HG02943 (cell line): ENCODE results near the gene PDE1C.
A peak's percentile ranks its signal among the peaks of the same experiment; 100 is the strongest.

Experiments
- ATAC-seq: cut with Tn5 transposase; IDR thresholded peaks from one replicate; pipeline ENCODE4 v1.9.1; 2021; ENCODE audit warnings: mild to moderate bottlenecking, low read depth, moderate library complexity; ENCODE audit not compliant: unreplicated experiment

PDE1C gene

DNA sequence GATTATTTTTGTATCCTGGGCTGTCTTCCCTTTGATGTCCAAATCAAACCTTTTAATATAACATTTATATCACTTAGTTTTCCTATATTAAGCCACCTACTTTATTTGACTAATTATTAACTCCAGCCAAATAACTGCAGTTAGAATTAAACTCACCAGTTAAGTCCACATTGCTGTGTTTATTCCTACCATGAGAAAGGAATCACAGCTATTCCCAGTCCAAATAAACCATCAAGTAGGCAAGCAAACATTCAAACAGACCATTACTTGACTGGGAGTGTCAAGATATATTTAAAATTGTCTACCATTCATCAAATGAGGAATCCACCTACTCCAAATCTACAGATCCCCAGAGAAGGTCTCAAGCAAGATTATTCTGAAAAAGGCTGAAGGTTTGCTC is 22.4 kb downstream of the PDE1C start:
- no peak for ATAC-seq

- ATAC-seq = no peak
Measured at GRCh38 chr7:32047075-32047474, 23.1 kb downstream of the PDE1C start.

GRCh38 chr7:32045228-32045627 is 25.0 kb downstream of the PDE1C start:
- no peak for ATAC-seq

DNA sequence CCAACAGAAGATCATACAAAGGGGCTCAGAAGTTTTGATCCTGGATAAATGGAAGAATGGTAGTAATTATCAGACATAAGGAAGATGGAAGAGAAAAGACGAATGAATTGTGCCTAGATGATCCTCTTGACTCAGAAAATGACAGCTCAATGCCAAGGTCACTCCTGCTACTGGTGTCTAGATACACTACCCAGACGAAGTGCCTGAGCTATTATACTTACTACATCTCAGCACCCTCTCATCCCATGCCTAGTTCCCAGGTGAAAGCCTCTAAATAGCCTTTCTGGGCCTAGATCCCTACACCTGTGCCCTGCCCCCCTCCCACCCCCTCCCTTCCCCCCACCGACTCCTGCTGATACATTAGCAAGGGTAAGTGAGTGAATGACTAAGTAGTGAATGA is 25.5 kb downstream of the PDE1C start:
- no peak for ATAC-seq

DNA sequence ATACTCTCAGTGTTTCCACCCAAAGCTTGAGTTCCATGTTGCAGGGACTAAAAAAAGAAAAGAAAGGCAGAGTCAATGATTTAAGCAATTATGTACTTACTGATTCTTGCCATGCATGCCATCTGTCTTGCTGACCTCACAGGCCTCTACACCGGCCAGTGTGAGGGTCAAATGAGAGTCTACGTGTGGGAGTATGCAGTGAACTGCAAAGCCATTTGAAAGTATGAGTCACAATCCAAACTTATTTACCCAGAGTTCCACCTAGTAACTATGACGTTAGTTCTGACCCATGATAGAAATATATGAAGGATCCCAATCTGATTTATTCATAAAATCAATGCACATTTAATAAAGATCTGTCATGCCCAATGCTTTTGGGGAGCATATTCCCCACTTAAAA is 26.5 kb downstream of the PDE1C start:
- no peak for ATAC-seq

DNA sequence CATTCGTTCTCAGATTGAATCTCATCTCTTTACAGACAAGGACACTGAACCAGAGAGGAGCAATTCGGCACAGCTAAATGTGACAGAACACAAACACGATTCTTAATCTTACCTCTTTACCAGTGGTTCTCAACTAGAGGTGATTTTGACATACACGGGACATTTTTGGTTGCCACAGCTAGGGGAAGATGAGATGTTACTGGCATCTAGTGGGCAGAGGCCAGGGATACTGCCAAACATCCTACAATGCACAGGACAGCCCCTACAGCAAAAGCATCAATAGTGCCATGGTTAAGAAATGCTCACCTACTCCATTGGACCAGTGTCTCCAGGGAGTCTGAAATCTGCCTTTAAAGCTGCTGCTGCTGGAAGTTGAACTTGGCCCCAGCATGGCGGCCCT is 27.3 kb downstream of the PDE1C start:
- ATAC-seq = no peak

DNA sequence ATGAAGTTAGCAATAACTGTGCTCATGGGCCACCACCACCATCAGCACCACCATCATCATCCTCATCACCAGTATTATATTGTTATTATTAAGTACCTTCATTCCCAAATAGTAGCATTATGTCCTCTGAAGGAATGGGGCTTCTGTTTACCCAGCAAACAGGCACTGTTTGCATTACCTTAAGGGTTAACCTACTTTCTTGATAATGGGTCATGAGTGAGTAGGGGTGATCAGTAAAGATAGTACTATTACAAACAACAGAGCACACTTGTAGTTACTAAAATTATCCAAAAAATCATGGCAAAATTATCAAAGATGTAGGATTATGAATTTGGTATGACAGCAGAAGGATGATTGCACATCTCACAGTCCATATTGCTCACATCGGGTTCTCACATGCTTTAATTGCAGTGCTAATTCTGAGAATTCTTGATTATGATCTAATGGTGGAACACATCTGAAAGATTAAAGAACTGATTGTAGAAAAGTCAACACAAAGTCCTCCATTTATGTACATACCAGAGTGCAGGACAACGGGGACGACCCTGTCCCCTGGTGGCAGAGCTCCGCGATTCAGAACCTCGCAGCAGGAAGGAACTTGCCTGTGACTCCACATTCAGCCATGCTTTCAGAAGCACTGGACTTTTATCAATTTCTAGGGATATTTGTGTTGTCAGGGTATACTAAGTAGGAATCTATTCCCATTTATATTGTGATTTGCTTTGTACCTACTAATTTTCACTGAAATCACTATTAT is 31.0 kb downstream of the PDE1C start:
- ATAC-seq = no peak

GRCh38 chr7:32037650-32038198 is 32.5 kb downstream of the PDE1C start:
- peak; percentile 82 for ATAC-seq

GRCh38 chr7:32036557-32036956 is 33.6 kb downstream of the PDE1C start:
- ATAC-seq = no peak

DNA sequence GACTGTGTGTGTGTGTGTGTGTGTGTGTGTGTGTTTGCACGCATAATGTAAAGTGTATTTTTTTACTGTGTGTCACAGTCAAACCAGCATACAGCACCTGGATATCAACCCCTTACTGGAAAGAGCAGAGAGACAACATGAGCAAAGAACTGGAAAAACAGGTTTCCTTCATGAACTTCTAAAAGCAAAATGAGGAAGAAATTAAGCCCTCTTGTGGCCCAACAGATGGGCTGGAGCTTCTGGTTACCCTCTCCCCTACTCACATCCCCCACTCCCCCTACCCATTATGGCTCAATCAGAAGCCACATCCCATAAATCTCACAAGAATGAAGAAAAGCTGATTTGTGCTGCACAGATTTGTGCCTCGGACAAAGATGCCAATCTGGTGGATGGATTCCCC is 36.2 kb downstream of the PDE1C start:
- ATAC-seq = no peak

GRCh38 chr7:32033006-32033405 is 37.2 kb downstream of the PDE1C start:
- ATAC-seq = no peak

DNA sequence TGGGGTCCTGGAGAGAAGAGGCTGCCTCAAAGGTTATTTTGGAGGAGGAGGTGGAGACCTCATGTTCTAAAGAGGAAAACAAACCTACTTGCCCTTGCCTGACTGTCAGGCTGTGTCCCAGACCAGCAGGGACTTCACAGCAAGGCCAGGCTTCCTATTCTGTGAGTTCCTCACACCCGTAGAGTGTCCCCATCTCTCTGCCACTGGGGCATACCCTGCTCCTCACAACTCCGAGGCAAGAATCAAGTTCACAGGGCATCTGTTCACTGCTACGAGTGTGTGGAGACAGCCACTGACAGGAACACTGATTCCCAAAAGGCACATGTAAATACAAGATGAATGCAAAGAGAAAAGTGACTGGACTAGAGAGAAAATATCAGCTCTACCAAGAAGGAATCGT is 38.0 kb downstream of the PDE1C start:
- ATAC-seq = no peak

- no peak for ATAC-seq
Measured at GRCh38 chr7:32030904-32031692, 39.1 kb downstream of the PDE1C start.

DNA sequence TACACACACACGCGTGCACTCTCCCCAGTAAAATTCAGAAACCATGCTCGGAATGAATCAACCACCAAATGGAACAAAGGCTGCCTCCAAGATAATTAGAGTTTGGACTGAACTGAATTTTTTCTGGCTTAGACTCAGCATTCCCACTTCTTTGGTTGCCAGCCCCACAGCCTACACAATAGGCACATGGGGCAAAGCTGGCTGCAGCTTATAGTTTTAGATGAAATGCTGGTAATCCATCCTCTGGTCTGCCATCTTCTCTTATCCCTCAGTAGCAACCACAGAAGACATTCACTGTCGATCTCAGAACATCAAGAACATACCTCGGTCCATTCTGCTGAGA is 44.2 kb downstream of the PDE1C start:
- no peak for ATAC-seq

DNA sequence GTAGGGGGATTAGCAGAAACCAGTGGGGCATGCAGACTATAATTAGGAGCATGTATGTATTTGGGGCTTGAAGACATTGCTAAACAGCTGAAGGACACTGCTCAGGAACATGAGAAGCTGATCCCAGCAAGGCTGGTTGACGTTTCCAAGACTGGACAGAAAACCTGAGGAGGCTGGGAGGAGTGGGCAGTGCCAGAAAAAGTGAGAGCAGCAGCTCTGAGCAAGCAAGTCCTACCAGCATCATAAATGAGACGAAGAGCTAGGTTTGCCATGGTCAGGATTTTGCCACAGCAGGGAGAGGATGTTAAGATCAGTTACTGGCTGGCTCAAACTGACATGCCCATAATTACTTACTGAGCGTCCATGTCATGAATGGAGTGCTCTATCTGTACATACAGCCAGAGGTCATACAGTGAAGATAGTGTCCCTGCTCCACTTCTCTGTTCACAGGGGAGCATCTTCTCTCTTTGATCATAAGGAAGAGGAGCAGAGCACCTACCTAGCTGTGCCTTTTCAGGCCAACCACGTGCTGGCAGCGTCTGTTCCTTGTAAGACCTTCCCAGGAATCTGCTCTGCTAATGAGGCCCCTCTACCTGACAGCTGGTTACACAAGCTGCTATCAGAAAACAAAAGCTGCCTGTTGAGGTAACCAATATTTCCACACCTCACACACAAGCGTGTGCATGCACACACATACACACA is 44.7 kb downstream of the PDE1C start:
- no peak for ATAC-seq

DNA sequence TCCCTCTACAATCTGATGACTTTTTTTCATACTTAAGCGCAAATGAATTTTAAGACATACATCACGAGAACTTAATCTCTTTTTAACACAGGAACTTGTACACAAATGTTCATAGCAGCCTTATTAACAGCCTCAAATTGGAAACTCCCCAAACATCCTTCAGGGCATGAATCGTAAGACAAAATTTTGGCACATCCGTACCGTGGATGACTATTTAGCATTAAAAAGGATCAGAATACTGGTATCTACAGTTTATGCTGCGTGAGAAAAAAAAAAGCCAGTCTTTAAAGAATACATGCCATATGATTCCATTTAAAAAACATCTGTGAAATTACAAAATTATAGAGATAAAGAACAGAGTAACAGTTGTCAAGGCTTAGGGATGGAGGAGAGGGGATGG is 46.8 kb downstream of the PDE1C start:
- ATAC-seq = no peak

DNA sequence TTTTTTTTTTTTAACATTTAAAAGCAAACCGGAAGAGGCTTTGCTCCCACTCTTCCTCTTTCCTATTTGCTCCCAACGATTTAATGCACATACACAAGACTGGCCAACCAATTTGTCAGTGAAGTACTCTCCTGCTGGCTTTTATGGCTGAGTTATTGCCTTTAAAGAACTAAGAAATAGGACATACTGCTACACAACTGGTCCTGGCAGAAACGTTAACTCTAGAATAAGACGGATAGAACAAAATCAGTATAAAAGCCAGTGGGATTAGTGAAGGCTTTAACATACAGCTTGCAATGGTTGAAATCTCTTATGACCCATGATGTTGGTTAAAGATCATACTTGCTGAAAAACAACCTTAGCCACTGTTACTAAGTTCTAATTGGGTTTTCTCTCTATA is 47.2 kb downstream of the PDE1C start:
- ATAC-seq = no peak

DNA sequence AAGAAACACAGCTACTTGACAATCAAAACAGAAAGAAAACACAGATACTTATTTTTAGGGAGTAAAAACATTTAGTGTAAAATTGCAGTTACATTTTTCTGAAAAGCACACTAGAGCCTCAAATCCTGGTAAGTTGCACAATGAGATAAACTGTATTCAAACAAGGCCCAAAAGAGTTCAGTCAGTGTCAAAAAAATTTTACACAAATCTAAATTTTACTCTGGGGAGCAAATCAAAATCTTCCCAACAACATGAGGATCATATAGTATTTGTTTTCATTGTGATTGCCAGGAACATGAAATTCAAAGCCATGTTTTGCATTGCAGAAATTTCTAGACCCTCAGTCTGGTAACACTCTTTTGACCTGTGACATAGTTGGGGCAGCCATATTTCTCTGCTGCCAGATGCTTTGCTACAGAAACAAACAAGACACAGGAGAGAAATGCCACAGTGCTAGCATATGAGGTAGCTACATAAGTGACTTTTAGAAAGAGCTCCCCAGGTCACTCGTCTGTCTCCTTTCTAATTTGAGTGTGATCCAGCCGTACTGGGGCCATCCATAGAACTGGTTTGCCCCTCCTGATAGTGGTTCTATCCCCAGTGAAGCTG is 49.6 kb downstream of the PDE1C start:
- ATAC-seq = no peak

- ATAC-seq = no peak
Measured at GRCh38 chr7:32018845-32019578, 51.2 kb downstream of the PDE1C start.

DNA sequence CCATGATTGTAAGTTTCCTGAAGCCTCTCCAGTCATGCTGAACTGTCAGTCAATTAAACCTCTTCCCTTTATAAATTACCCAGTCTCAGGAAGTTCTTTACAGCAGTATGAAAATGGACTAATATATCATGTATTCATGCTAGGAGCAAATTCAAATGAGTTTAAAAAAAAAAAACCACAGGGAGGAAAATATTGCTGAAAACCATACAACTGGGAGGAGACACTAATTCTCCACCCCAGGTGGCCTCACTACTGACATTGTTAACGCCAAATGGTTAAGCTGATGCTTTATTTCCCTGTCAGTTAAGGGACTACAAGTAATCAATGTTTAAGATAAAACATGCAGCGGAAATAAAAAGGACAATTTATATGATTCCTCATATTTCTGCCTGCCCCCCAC is 55.1 kb downstream of the PDE1C start:
- no peak for ATAC-seq
